HG03520 (cell line): ENCODE measurements around the gene IL6ST.
"Not testable (repeated sequence)": the region's sequence is repeated elsewhere in the genome, so short reads cannot be mapped to it uniquely, and the experiment has no call there.

Source experiments
- ATAC-seq: cut with Tn5 transposase; IDR thresholded peaks from one replicate; pipeline ENCODE4 v1.9.1; 2021; ENCODE audit warnings: mild to moderate bottlenecking, moderate library complexity; ENCODE audit not compliant: unreplicated experiment

The IL6ST gene

DNA sequence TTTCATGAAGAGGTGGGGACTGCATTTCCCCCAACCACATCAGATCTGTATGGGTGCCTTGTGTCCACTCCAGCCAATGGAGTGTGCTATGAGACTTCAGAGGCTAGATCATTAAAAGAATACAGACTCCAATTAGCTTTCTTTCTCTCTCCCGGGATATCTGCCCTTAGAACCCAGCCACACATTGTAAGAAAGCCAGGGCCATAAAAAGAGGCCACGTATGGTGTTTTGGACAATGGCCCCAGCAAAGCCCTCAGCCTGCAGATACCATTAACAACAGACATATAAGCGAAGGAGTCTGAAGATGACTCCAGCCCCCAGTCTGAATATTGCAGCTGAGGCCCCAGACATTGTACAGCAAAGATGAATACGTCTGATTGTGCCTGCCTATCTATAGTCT lies 21.5 kb downstream of the IL6ST start:
- ATAC-seq: no peak

DNA sequence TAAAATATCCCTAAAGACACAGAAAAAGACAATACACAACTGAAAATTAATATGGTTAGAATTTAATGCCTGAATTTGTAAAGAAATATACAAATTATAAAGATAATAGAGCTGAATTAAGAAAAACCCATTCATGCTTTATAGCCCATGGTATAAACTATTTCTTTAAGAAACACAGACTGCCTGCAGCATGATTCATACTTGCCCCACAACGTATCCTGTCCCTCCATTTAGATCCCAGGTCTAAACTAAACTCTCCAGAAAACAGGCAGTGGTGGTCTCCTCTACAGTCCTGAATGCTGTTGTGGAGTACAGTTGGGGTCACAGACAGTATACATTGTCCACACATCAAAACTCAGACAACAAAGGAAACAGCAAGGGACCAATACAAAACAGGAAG lies 24.8 kb downstream of the IL6ST start:
- no peak for ATAC-seq

DNA sequence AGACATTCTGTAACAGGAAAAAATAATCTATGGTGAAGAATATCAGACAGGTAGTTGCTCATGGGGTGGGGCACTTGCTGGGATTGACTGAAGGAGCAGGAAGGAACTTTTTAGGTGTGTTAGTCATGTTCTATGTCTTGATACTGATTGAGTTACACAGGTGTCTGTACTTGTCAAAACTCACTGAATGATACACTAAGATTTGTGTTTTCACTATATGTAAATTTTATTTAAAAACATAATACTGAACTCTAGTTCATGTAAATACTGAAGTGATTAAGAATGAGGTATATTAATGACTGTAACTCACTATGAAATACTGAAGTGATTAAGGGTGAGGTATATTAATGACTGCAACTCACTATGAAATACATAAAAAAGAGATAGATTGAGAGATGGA lies 28.5 kb downstream of the IL6ST start:
- no peak for ATAC-seq

DNA sequence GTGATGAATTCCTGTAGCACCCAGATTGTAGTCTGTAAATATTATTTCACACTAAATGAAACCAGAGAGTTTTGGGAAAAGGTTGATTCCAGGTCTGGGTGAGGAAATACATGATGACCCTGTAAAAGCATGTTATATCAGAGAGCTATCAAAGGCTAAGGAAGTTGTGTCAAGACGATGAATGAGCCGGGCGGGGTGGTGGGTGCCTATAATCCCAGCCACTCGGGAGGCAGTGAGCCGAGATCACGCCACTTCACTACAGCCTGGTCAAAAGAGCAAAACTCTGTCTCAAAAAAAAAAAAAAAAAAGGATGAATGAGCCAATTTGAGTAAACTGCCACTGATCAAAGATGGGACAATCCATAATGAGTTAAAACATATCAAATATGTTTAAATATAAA lies 29.2 kb downstream of the IL6ST start:
- ATAC-seq: no peak

DNA sequence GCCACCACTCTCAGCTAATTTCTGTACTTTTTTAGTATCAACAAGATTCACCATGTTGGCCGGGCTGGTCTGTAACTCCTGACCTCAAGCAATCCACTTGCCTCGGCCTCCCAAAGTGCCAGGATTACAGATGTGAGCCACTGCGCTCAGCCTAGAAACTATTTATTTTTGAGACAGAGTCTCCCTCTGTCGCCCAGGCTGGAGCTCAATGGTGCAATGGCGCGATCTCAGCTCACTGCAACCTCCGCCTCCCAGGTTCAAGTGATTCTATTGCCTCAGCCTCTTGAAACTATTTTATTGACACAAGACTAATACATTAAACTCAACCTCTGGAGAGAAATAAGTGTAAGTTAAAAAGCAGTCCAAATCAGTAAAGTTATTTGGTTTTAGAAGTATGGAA lies 34.0 kb downstream of the IL6ST start:
- ATAC-seq: no peak

DNA sequence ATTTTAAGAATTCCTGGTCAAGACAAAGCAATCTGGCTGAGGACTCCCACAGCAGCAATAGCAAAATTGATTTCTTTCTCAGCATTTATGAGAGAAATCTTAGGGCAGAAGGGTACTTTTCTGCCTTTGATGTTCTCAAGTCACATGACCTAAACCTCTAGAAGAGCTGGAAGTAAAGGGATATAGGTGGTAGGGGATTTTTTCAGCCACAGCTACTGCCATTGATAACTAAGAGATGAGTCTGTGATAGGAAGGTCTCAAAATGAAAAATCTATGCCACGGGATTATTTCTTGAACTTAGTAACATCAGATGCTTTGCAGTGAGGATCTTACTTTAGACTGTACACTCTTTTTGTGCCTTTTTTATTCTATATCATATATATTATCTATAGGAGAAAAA lies 35.6 kb downstream of the IL6ST start:
- ATAC-seq: no peak

DNA sequence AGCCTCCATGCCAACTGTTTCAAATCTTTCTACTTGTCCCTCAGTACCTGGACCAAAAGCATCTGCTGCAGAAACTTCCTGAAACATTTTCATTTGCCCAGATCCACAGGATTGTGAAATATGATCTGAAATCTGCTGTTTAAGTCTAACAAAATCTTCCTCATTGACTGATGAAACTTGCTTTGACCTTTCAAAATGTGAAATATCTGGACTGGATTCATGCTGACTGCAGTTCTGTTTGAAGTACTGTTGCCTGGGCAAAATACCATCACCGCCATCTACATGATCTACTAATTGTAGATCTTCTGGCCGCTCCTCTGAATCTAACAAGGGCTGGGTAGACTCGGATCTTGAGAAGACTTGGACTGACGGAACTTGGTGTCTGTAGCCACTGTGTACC lies 53.6 kb downstream of the IL6ST start:
- not testable (repeated sequence) for ATAC-seq

DNA sequence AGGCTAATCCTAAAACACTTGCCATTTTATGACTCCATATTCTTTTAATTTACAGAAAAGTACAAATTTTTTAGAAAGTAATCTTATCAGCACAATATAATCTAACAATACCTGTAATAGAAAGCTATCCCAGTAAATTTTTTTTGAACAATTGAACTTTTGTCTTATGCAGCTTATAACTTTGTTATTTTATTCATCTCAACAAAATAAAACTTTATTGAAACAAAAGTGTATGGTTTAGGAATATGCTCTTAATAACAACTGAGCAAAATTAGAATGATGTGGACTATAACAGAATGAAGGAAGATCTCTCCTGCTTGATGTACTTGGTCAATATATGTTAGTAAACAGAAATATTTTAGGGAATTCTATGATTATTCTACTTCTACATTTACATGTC lies 57.2 kb downstream of the IL6ST start:
- not testable (repeated sequence) for ATAC-seq

DNA sequence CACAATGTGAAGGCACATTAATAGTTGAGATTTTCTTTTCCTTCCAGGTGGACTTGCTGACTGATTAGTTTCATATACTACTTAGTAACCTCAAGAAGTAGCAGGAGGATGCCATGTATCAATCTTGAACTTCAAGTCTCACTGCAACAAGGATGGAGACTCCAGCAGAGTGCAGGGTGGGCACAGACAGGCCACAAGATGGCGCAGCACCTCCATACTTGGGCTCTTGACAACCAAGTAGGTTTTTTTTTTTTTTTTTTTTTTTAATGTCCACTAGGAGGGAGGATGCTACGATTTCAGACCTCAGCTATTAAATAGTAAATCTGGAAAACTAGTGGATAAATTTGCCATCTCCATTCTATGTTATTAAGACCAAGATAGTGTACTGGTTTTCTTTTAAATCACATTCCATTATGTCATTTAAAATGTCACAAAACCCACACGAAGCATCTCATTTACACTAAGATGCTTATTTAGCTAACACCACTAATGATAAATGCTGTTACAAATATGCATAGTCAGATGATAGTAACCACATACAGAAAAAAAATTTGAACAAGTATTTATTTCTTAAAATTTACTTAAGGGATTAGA lies 58.6 kb downstream of the IL6ST start:
- ATAC-seq: peak; percentile 60

DNA sequence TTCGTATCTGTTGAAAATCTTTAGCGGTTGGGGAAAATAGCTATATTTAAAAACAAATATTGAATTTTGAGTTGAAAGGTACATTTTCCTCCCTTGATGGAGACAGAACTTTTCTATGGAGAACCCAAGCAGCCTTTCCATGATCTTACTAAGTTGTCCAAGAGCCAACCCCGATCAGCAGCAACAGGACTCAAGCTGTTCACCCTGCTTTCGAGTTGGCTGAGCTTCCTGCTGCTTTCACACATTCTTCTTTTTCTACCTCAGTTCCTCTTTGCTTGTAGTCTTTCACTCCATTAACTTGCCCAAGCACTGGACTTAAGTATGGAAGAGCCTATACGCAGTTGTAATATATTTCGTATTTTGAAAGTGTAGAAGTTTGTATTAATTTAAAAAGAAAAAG lies 59.4 kb downstream of the IL6ST start:
- ATAC-seq: no peak

DNA sequence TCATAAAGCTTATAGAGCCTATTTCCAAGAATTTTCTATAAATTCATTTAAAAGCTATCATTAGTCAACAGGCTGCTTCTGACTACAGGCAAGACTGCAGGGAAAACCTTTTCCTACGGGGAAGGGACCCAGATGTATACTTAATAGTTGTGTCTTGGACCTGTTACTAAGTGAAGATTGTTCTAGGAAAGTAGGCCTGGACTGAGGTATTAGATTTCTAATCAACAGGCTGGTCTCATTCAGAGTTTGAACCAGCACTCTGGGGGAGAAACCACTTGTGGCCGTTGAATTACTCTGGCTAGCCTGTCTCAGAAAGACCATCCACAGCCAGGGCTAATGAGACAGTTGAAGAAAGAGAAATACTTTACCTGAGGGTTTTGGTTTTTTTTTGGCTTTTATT lies 60.0 kb downstream of the IL6ST start:
- ATAC-seq: no peak

DNA sequence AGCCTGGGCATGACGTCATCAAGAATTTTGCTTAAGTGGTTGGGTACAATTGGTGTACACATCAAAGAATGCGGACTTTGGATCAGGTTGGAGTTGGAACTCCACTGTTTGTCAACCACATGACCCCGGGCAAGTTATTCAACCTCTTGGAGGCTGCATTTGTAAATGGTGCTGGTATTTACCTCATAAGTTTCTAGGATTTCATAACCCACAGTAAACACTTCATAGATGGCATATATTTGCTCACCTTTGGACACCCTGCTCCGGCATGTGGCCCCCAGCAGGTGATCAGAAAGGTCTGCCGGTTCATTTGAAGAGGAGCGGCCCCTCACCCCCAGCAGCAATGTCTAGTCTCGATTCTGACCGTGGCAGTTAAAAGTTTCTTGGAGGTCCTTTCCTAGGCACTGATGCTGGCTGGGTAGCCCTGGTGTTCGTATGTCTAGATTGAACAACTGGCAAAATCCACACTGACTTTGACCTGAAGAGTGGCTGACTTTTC lies 60.6 kb downstream of the IL6ST start:
- ATAC-seq: no peak

DNA sequence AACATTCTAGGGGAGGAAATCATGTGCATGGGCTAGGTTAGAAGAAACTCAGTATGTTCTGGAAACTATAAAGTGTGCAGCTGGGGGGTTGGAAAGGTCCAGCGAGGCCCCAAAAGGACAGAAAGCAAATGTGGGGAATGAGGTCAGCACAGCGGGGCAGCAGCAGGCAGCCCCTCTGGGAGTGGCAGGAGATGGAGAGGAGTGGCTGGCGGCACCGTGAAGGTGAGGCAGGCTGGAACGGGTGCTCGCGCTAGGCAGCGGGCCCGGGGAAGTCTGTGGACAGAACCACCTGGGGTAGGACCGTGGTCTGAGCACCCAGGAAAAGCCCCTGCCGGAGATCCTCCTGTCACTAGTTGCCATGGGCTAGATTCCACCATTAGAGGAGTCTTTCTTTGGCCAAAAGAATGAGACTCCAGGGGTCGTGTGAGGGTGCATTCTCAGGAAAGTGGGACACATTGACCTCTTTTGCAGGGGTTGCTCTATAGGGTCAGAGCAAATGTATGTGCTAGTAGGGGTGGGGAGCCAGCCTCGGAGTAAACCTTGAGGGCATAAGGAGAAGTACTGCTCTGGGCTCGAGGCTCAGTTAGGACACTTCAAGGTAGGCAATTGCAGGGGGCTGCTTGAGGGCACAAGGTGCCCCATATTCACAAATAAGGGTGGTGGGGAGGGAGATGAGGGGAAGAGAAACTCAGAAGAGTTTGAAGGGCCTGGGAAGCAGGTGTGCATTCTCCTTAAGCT lies 61.2 kb downstream of the IL6ST start:
- ATAC-seq: no peak

DNA sequence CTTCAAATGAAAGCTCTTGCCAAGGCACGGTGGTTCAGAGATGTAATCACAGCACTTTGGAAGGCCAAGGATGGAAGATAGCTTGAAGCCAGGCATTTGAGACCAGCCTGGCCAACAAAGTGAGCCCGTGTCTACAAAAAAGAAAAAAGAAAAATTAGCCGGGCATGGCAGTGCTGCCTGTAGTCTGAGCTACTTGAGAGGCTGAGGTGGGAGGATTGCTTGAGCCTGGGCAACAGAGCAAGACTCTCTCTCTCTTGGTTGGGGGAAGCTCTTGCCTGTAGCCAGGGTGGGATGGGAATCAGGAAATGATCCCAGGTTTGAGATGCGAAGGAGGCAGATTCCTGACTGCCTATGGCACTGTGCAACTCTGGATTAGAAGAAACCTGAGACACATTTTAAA lies 62.1 kb downstream of the IL6ST start:
- no peak for ATAC-seq

DNA sequence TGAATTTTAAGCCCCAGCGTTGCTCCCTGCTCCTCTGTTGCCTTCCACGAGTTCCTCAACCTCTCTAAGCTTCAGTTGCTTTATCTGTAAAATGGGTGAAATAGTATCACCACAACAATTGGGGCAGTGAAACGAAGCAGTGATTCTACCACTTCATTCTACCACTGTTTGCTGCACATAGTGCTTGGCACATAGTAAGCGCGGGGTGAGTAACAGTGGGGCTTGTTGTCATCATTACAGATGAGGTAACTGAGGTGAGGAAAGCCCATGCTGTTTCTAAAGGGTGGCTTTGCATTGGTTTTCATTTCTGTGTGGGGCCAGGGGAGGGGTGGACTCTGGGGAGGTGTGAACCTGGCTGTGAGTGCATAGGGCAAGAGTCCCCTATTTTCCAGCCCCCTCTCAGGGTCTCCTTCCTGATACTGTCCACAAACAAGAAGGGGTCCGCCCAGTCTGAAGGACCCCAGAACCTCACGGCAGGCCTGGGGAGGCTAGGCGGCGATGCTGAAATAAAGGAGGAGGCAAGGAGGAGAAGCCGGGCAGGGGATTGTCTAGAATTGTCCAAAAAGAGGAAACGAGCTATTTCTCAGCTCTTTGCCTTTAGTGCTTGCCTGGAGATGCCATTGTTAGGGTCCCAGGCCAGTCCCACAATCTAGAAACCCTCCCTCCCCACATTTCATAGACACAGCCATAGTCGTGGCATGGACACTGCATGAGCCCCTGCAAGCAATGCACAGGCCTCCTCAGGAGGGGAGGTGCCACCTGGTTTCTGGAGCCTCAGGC lies 65.6 kb downstream of the IL6ST start:
- ATAC-seq: no peak

DNA sequence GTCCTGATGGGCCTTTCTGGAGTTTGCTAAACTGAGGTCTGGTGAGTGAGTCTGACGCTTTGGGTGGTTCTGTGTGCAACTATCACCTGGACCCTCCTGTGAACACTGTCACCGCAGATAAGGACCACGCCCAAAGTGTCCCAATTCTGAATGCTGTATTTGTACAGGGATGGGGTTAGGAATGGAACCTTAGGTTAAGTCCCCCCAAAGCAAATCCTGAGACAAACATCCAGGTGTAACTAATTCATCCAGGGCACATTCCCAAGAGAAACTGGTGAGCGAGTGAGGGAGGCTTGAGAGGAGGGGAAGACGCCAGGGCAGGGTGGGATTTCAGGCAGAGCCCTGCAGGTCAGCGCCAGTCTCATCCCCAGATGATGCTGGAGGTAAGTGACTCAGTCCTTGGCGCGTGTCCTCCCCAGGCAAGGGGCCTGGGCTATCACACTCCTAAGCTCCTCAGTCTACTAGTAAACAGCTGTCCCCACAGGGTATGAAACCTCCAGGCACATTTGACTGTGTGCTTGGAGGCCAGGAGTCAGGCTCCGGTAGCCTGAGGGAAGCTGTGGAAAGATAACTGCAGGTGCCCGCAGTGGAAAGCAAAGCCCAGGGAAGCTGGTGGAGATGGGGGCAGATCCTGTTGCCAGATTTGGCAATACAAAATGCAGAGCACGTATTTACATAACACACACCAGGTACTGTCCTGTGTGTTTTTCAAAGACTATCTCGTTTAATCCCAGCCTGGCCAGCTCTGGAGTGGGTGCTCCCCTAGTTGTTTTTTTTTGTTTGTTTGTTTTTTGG lies 66.7 kb downstream of the IL6ST start:
- ATAC-seq: no peak

DNA sequence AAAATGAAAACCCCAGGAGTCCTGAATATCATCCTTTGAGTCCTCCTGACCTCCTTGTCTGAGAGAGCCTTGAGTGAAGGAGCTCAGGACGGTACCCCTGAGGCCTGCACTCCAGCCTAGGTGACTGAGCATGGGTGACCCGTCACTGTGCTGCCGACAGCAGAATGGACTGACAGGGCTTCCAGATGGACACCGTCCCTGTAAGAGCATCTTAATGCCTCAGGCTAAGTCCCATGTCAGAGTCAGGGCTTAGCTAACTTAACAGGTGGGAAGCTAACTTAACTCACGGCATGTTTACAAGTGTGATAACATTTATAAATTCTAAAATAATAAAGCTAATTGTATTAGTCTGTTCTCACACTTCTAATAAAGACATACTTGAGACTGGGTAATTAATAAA lies 68.3 kb downstream of the IL6ST start:
- no peak for ATAC-seq

DNA sequence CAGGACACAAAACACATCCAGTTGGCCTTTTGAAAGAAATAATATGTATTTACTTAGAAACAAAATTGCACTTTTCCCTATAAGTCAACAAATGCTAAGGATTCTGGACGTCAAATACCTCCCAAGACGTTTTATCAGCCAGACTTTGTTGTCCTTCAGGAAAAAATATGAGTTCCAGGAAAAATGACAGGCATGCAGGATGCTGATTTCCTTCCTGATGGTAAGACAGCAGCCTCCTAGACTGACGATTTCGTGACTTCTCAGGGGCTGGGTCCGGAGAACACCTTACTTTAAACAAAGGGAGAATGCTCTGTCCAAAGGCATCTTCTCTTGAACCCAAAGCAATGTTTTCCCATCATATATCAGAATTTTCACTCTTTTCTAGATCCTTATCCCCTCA lies 69.1 kb downstream of the IL6ST start:
- no peak for ATAC-seq

DNA sequence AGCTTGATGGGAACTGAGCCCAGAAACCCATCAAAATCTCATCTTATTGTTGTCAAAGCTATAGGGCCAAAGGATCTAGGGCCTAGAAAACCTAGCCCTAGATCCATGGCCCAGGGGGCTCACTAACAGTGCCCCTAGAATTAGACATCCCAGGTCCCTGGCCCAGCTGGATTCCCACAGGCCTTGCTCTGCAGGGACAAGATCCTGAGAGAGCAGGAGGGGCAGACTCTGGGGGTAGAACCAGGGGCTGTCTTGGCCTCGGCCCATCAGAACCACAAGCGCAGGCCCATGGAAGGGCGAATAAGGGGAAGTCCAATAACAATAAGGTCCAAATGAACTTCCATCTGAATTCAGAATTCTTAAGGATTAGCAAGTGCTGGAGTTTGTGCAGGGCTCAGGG lies 69.6 kb downstream of the IL6ST start:
- ATAC-seq: no peak

DNA sequence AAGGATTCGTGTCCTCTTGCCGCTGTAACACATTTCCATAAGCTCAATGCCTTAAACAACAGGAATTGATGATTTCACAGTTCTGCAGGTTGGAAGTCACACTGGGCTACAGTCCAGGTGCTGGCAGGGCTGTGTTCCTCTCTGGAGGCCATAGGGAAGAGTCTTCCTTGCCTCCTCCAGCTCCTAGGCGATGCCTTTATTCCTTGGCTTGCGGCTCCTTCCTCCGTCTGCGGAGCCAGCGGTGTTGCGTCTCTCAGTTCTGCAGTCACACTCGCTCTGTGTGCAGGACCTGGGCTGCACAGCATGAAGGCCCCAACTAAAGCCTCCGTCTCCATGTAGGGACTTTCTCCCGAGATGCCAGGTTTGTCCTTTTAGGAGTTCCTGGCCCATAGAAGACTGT lies 70.0 kb downstream of the IL6ST start:
- ATAC-seq: no peak

DNA sequence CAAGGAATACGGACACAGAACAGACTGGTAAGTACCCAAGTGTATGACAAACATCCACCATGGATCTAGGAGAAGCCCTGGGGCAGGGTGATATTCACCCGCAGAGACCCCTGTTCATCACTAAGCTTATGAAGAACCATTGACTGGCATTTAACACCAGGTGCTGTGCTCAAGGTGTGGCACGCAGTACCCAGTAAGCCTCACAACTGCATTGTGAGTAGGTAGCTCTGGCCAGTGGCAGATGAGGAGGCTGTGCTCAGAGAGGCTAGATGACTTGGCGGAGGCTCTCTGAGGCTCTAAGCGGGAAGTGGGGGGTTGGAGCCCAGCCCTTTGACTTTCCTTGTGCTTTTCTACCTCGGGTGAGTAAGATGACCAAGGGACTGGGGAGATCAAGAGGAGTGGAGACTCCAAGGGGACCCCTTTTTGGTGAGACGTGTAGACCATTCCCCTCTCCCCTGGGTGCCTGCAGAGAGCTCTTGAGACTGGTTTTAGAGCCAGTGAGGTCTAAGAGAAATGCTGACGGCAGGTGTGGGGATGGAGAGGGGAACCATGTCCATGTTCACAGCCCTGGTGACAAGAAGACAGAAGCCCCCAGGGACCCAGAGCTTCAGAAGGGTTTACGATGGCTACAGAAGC lies 70.8 kb downstream of the IL6ST start:
- ATAC-seq: no peak
